HG03097 (cell line): ENCODE results near the gene OR7A5.
"Not testable (repeated sequence)": the region's sequence is repeated elsewhere in the genome, so short reads cannot be mapped to it uniquely, and the experiment has no call there.

Source experiments
- ATAC-seq: cut with Tn5 transposase; IDR thresholded peaks from one replicate; pipeline ENCODE4 v1.9.1; 2021; ENCODE audit not compliant: unreplicated experiment, low FRiP score

Gene OR7A5

DNA sequence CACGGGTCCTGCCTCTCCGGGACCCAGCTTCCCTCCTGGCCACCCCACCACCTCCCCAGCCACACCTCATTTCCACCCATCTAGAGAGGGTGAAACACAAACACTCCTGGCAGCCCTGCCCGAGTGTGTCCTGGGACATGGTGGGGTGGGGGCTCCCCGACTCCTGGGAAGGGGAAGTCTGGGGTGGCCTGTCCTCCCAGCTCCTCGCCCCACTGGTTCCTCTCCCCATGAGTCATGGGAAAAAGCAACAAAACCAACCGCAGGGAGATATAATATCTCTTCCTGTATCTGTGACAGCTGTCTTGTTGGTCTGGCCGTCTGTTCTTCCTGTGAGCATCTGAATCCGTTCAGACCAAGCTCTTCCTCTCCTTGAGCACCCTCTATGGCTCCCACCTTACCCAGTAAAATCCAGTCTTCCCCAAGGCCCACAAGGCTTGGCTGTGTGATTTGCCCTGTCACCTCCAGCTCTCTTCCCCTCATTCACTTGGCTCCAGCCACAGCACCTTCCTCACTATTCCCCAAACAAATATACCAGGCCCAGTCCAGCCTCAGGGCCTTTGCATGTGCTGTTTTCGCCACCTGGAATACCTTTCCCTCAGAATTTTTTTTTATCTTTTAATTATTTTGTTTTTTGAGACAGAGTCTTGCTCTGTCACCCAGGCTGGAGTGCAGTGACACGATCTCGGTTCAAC lies 49.7 kb downstream of the OR7A5 start:
- not testable (repeated sequence) for ATAC-seq

DNA sequence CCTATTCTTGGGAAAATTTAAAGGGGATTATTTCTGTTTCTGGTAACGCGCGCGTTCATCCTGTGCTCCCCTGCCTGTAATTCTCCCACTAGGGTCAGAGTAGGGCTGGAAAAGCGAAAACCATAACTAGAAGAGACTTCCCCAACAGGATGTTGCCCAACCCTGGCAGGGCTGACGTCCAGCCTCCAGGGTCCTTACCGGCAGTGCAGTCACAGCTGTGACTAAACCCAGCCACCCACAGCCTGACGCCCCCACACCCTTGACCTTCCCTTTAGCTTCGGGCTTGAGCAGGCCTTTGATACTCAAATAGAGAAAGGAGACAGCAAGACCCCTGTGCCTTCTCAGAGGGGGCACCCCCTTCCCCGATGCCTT lies 50.3 kb downstream of the OR7A5 start:
- ATAC-seq, result not testable (repeated sequence)

DNA sequence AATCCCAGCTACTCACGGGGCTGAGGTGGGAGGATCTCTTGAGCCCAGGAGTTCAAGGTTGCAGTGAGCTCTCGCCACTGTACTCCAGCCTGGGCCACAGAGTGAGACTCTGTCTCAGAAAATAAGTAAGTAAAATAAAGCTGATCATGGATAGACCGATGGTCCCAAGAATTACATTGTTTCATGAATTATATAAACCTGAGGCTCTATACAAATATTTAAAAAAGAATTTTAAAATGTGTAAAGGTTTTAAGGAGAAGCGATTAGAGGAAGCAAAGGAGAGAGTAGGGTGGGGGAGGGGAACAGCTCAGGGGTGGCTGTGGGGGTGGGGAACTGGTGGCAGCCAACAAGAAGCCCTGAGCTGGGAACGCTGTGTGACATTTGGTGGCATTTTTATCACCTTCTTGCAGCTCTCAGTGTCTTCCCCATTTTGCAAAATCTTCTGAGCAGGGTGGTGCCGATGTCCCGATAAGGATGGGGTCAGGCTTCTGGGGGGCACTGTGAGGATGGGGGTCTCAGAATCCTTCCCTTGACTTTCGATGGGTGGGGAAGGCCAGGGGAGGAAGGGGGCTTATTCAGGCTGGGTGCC lies 51.5 kb downstream of the OR7A5 start:
- ATAC-seq, result not testable (repeated sequence)

GRCh38 chr19:14782626-14783409 lies 52.2 kb downstream of the OR7A5 start:
- ATAC-seq, result no peak

GRCh38 chr19:14781713-14782536 lies 53.1 kb downstream of the OR7A5 start:
- ATAC-seq, result not testable (repeated sequence)

DNA sequence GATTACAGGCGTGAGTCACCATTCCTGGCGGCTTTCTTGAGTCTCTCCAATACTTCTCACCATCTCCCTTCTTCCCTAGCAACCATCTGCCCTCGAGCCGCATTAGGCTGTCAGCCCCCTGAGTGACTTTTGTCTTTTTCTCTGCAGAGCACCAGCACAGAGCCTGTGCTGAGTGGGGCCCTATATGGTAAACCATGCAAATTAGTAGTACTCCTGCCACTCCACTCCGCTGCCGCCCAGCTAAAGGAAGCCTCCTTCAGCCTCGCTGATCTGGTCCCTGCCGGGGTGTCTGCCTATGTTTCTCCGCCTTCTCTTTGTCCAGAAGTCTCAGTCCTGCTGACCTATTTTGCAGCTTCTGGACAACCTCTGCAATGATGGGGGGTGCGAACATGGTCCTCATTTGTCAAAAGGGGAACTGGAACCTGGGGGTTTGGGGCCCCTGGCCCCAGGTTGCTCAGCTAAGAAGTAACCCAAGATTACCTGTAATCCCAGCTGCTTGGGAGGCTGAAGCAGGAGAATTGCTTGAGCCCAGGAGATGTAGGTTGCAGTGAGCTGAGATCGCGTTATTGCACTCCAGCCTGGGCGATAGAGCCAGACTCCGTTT lies 54.3 kb downstream of the OR7A5 start:
- not testable (repeated sequence) for ATAC-seq

GRCh38 chr19:14779151-14779550 lies 55.8 kb downstream of the OR7A5 start:
- no peak for ATAC-seq

- ATAC-seq, result not testable (repeated sequence)
Measured at GRCh38 chr19:14778110-14778845, 56.7 kb downstream of the OR7A5 start, which contains the start of gene ADGRE2. TSS of gene ADGRE2 (minus strand) at chr19:14778560. CDS start at chr19:14776756, 1,804 bp downstream.

DNA sequence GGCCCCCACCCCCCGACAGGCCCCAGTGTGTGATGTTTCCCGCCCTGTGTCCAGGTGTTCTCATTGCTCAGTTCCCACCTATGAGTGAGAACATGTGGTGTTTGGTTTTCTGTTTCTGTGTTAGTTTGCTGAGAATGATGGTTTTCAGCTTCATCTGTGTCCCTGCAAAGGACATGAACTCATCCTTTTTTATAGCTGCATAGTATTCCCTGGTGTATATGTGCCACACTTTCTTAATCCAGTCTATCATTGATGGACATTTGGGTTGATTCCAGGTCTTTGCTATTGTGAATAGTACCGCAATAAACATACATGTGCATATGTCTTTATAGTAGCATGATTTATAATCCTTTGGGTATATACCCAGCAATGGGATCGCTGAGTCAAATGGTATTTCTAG lies 57.3 kb downstream of the OR7A5 start:
- ATAC-seq, result not testable (repeated sequence)
